ENCODE measurements around the gene HELQ.

The HELQ gene

GRCh38 chr4:83371936-83372335, 83.7 kb downstream of the HELQ start:
- Histone ChIP-seq H3K4me1 (ENCODE audit: control insufficient read depth in 1 of 2, insufficient read depth in 2 of 2, low read length in 2 of 2) (no peaks in the 10 kb centered on the region), H3K4me3 (ENCODE audit: low read depth in 1 of 2, low read length in 2 of 2) (no peak overlapping the region), H3K27me3 (ENCODE audit: control insufficient read depth in 1 of 2, insufficient read depth in 2 of 2, low read length in 2 of 2) (no peaks in the 10 kb centered on the region), H3K9me3 (ENCODE audit: control insufficient read depth in 1 of 2, low read length in 2 of 2) (no peaks in the 10 kb centered on the region), H3K27ac (ENCODE audit: low read depth, low read length) (no peak overlapping the region), H3K36me3 (ENCODE audit: control insufficient read depth in 1 of 2, insufficient read depth in 2 of 2, low read length in 2 of 2) (no peaks in the 10 kb centered on the region), H3K9ac (ENCODE audit: low read depth in 1 of 2, low read length in 2 of 2) (no peak overlapping the region)

GRCh38 chr4:83371235-83371634, 84.4 kb downstream of the HELQ start:
- H3K4me1 ChIP-seq (ENCODE audit: control insufficient read depth in 1 of 2, insufficient read depth in 2 of 2, low read length in 2 of 2), result no peaks in the 10 kb centered on the region
- H3K36me3 ChIP-seq (ENCODE audit: control insufficient read depth in 1 of 2, insufficient read depth in 2 of 2, low read length in 2 of 2), result no peaks in the 10 kb centered on the region
- H3K4me3 ChIP-seq (ENCODE audit: low read depth in 1 of 2, low read length in 2 of 2), result no peak overlapping the region
- no peak overlapping the region for H3K27ac ChIP-seq (ENCODE audit: low read depth, low read length)
- no peak overlapping the region for H3K9ac ChIP-seq (ENCODE audit: low read depth in 1 of 2, low read length in 2 of 2)
- no peaks in the 10 kb centered on the region for H3K9me3 ChIP-seq (ENCODE audit: control insufficient read depth in 1 of 2, low read length in 2 of 2)
- no peaks in the 10 kb centered on the region for H3K27me3 ChIP-seq (ENCODE audit: control insufficient read depth in 1 of 2, insufficient read depth in 2 of 2, low read length in 2 of 2)

GRCh38 chr4:83370640-83370906, 85.0 kb downstream of the HELQ start:
- no peaks in the 10 kb centered on the region for H3K36me3 ChIP-seq (ENCODE audit: control insufficient read depth in 1 of 2, insufficient read depth in 2 of 2, low read length in 2 of 2)
- no peaks in the 10 kb centered on the region for H3K27me3 ChIP-seq (ENCODE audit: control insufficient read depth in 1 of 2, insufficient read depth in 2 of 2, low read length in 2 of 2)
- H3K4me1 ChIP-seq (ENCODE audit: control insufficient read depth in 1 of 2, insufficient read depth in 2 of 2, low read length in 2 of 2), result no peaks in the 10 kb centered on the region
- no peak overlapping the region for H3K27ac ChIP-seq (ENCODE audit: low read depth, low read length)
- H3K9ac ChIP-seq (ENCODE audit: low read depth in 1 of 2, low read length in 2 of 2), result no peak overlapping the region
- H3K9me3 ChIP-seq (ENCODE audit: control insufficient read depth in 1 of 2, low read length in 2 of 2), result no peaks in the 10 kb centered on the region
- H3K4me3 ChIP-seq (ENCODE audit: low read depth in 1 of 2, low read length in 2 of 2), result no peak overlapping the region

- Histone ChIP-seq H3K27ac (ENCODE audit: low read depth, low read length) (no peak overlapping the region), H3K4me1 (ENCODE audit: control insufficient read depth in 1 of 2, insufficient read depth in 2 of 2, low read length in 2 of 2) (no peaks in the 10 kb centered on the region), H3K9me3 (ENCODE audit: control insufficient read depth in 1 of 2, low read length in 2 of 2) (no peaks in the 10 kb centered on the region), H3K4me3 (ENCODE audit: low read depth in 1 of 2, low read length in 2 of 2) (no peak overlapping the region), H3K9ac (ENCODE audit: low read depth in 1 of 2, low read length in 2 of 2) (no peak overlapping the region), H3K27me3 (ENCODE audit: control insufficient read depth in 1 of 2, insufficient read depth in 2 of 2, low read length in 2 of 2) (no peaks in the 10 kb centered on the region), H3K36me3 (ENCODE audit: control insufficient read depth in 1 of 2, insufficient read depth in 2 of 2, low read length in 2 of 2) (no peaks in the 10 kb centered on the region)
These were observed 85.6 kb downstream of the HELQ start for GRCh38 chr4:83369831-83370639.

GRCh38 chr4:83364312-83364711, 91.3 kb downstream of the HELQ start:
- Histone ChIP-seq H3K9me3 (ENCODE audit: control insufficient read depth in 1 of 2, low read length in 2 of 2) (no peaks in the 10 kb centered on the region), H3K27me3 (ENCODE audit: control insufficient read depth in 1 of 2, insufficient read depth in 2 of 2, low read length in 2 of 2) (no peaks in the 10 kb centered on the region), H3K27ac (ENCODE audit: low read depth, low read length) (no peak overlapping the region), H3K4me3 (ENCODE audit: low read depth in 1 of 2, low read length in 2 of 2) (no peak overlapping the region), H3K9ac (ENCODE audit: low read depth in 1 of 2, low read length in 2 of 2) (no peak overlapping the region), H3K4me1 (ENCODE audit: control insufficient read depth in 1 of 2, insufficient read depth in 2 of 2, low read length in 2 of 2) (peaks cover 4 to 5% of the 10 kb centered on the region in 2 donors), H3K36me3 (ENCODE audit: control insufficient read depth in 1 of 2, insufficient read depth in 2 of 2, low read length in 2 of 2) (no peaks in the 10 kb centered on the region)

- Histone ChIP-seq H3K27ac (ENCODE audit: low read depth, low read length) (no peak overlapping the region), H3K4me1 (ENCODE audit: control insufficient read depth in 1 of 2, insufficient read depth in 2 of 2, low read length in 2 of 2) (peaks cover 4 to 5% of the 10 kb centered on the region in 2 donors), H3K27me3 (ENCODE audit: control insufficient read depth in 1 of 2, insufficient read depth in 2 of 2, low read length in 2 of 2) (no peaks in the 10 kb centered on the region), H3K9ac (ENCODE audit: low read depth in 1 of 2, low read length in 2 of 2) (no peak overlapping the region), H3K36me3 (ENCODE audit: control insufficient read depth in 1 of 2, insufficient read depth in 2 of 2, low read length in 2 of 2) (no peaks in the 10 kb centered on the region), H3K4me3 (ENCODE audit: low read depth in 1 of 2, low read length in 2 of 2) (no peak overlapping the region), H3K9me3 (ENCODE audit: control insufficient read depth in 1 of 2, low read length in 2 of 2) (no peaks in the 10 kb centered on the region)
These were observed 92.9 kb downstream of the HELQ start for GRCh38 chr4:83362492-83363329.

GRCh38 chr4:83361416-83362103, 94.1 kb downstream of the HELQ start:
- H3K4me1 ChIP-seq (ENCODE audit: control insufficient read depth in 1 of 2, insufficient read depth in 2 of 2, low read length in 2 of 2), result peaks cover 4 to 5% of the 10 kb centered on the region in 2 donors

GRCh38 chr4:83360018-83360417, 95.6 kb downstream of the HELQ start:
- no peak overlapping the region for H3K4me3 ChIP-seq (ENCODE audit: low read depth in 1 of 2, low read length in 2 of 2)
- no peaks in the 10 kb centered on the region for H3K9me3 ChIP-seq (ENCODE audit: control insufficient read depth in 1 of 2, low read length in 2 of 2)
- no peak overlapping the region for H3K9ac ChIP-seq (ENCODE audit: low read depth in 1 of 2, low read length in 2 of 2)
- peaks cover 4 to 5% of the 10 kb centered on the region in 2 donors for H3K4me1 ChIP-seq (ENCODE audit: control insufficient read depth in 1 of 2, insufficient read depth in 2 of 2, low read length in 2 of 2)
- H3K36me3 ChIP-seq (ENCODE audit: control insufficient read depth in 1 of 2, insufficient read depth in 2 of 2, low read length in 2 of 2), result no peaks in the 10 kb centered on the region
- no peaks in the 10 kb centered on the region for H3K27me3 ChIP-seq (ENCODE audit: control insufficient read depth in 1 of 2, insufficient read depth in 2 of 2, low read length in 2 of 2)
- no peak overlapping the region for H3K27ac ChIP-seq (ENCODE audit: low read depth, low read length)

More at GRCh38 chr4:83361416-83362103, 94.1 kb downstream of the HELQ start:
- Histone ChIP-seq H3K4me3 (ENCODE audit: low read depth in 1 of 2, low read length in 2 of 2) (no peak overlapping the region), H3K9ac (ENCODE audit: low read depth in 1 of 2, low read length in 2 of 2) (no peak overlapping the region), H3K36me3 (ENCODE audit: control insufficient read depth in 1 of 2, insufficient read depth in 2 of 2, low read length in 2 of 2) (no peaks in the 10 kb centered on the region), H3K9me3 (ENCODE audit: control insufficient read depth in 1 of 2, low read length in 2 of 2) (no peaks in the 10 kb centered on the region), H3K27me3 (ENCODE audit: control insufficient read depth in 1 of 2, insufficient read depth in 2 of 2, low read length in 2 of 2) (no peaks in the 10 kb centered on the region), H3K27ac (ENCODE audit: low read depth, low read length) (no peak overlapping the region)

- Histone ChIP-seq H3K4me1 (ENCODE audit: control insufficient read depth in 1 of 2, insufficient read depth in 2 of 2, low read length in 2 of 2) (peaks cover 4 to 5% of the 10 kb centered on the region in 2 donors), H3K9me3 (ENCODE audit: control insufficient read depth in 1 of 2, low read length in 2 of 2) (peaks cover 0 to 5% of the 10 kb centered on the region in 2 donors), H3K4me3 (ENCODE audit: low read depth in 1 of 2, low read length in 2 of 2) (no peak overlapping the region), H3K27me3 (ENCODE audit: control insufficient read depth in 1 of 2, insufficient read depth in 2 of 2, low read length in 2 of 2) (no peaks in the 10 kb centered on the region), H3K27ac (ENCODE audit: low read depth, low read length) (no peak overlapping the region), H3K9ac (ENCODE audit: low read depth in 1 of 2, low read length in 2 of 2) (no peak overlapping the region), H3K36me3 (ENCODE audit: control insufficient read depth in 1 of 2, insufficient read depth in 2 of 2, low read length in 2 of 2) (no peaks in the 10 kb centered on the region)
These were observed 97.2 kb downstream of the HELQ start for GRCh38 chr4:83358410-83358809.
